Activated CD8-positive, alpha-beta T cell treated with anti-CD3 and anti-CD28 coated beads for 36 hours (primary cell): Measurements from ENCODE around the gene TRAPPC2. TPM values are rescaled to one million over a fixed set of nuclear protein-coding genes. Genes with fewer than 3 reads are reported as not detected.

Source experiments
- ATAC-seq: fragments of 200-7000 bp; cut with Tn5 transposase; one replicate; pipeline ENCODE4 v1.10.0; 2021; ENCODE audit warnings: mild to moderate bottlenecking, moderate library complexity
- CTCF ChIA-PET: fragments of 350-600 bp; sonication (Branson Sonifier 250); formaldehyde crosslinking; loops from one replicate; lab custom pipeline; 2021; ENCODE audit warnings: antibody characterized with exemption; lab: Charles Lee
- POLR2A ChIA-PET: fragments of 350-600 bp; sonication (Branson Sonifier 250); formaldehyde crosslinking; loops from one replicate; lab custom pipeline; 2021; ENCODE audit warnings: antibody characterized with exemption; lab: Charles Lee
- DNase-seq: peaks from one replicate; pipeline ENCODE4 v3.0.0-alpha.2; 2020
- H3K27ac Mint-ChIP-seq: one replicate; pipeline ENCODE4 v1.8.0; 2021; ENCODE audit warnings: mild to moderate bottlenecking, mixed read lengths
- H3K27me3 Mint-ChIP-seq: one replicate; pipeline ENCODE4 v1.8.0; 2021; ENCODE audit warnings: mixed read lengths
- H3K36me3 Mint-ChIP-seq: one replicate; pipeline ENCODE4 v1.8.0; 2021; ENCODE audit warnings: low read depth, mixed read lengths
- H3K4me1 Mint-ChIP-seq: one replicate; pipeline ENCODE4 v1.8.0; 2021; ENCODE audit warnings: low read depth, mixed read lengths
- H3K4me3 Mint-ChIP-seq: one replicate; pipeline ENCODE4 v1.8.0; 2021; ENCODE audit warnings: mild to moderate bottlenecking, moderate library complexity, mixed read lengths
- H3K9me3 Mint-ChIP-seq: one replicate; pipeline ENCODE4 v1.8.0; 2021; ENCODE audit warnings: mixed read lengths
- CTCF ChIP-seq: fragments of 200-600 bp; IDR thresholded peaks from one replicate; pipeline ENCODE4 v1.8.0; 2022; ENCODE audit warnings: antibody characterized with exemption, mild to moderate bottlenecking
- intact Hi-C: fragments of 100-400 bp; cut with micrococcal nuclease; formaldehyde crosslinking; loops from one replicate; pipeline ENCODE4 v1.10.0; 2022
- total RNA-seq, 2 experiments: library from RNA; stranded (reverse); gene quantifications; one replicate each; pipeline ENCODE4 v1.2.3, GENCODE V29; 2021

Gene TRAPPC2
- total RNA-seq, 2 experiments from 2014 or later = 16.0 to 19.2 TPM

GRCh38 chrX:13689741-13690211, 44.6 kb downstream of the TRAPPC2 start:
- ATAC-seq (no peak), DNase-seq (no peak)
- H3K4me3 Mint-ChIP-seq = peak overlapping the region; percentile 84
- intact Hi-C loops = loop anchor here (5.0 to 10.0 kb wide), 2 partner anchors 32 to 45 kb away; partner anchors contain the start of genes OFD1 and TRAPPC2
- peaks cover 24% of the 10 kb centered on the region for H3K36me3 Mint-ChIP-seq
- CTCF ChIA-PET = interaction anchor here (1.3 kb wide), 1 partner anchor 27 kb away, joined by 4 read pairs; no protein-coding TSS in a partner anchor
- H3K4me1 Mint-ChIP-seq = peaks cover 61% of the 10 kb centered on the region
- no peak for TF ChIP-seq CTCF
- POLR2A ChIA-PET = interaction anchor here (1.7 to 2.5 kb wide), 2 partner anchors 33 to 45 kb away, joined by 3 to 12 read pairs; partner anchors contain the start of genes OFD1 and TRAPPC2
- H3K9me3 Mint-ChIP-seq = no peaks in the 10 kb centered on the region
- peak overlapping the region; percentile 97 for H3K27ac Mint-ChIP-seq
- H3K27me3 Mint-ChIP-seq = no peaks in the 10 kb centered on the region

- Mint-ChIP-seq H3K27me3 (no peaks in the 10 kb centered on the region), H3K4me1 (peaks cover 62% of the 10 kb centered on the region)
Observed at GRCh38 chrX:13688958-13689740, 45.3 kb downstream of the TRAPPC2 start, which contains the start of gene RAB9A. Gene RAB9A (plus strand): TSS chrX:13689128. CDS start chrX:13708747, 19,619 bp downstream.

GRCh38 chrX:13688384-13688957, 45.9 kb downstream of the TRAPPC2 start:
- no peak for TF ChIP-seq CTCF
- DNase-seq = peak; percentile 12
- peaks cover 24% of the 10 kb centered on the region for H3K36me3 Mint-ChIP-seq
- peak; percentile 25 for ATAC-seq
- H3K4me1 Mint-ChIP-seq = peaks cover 61% of the 10 kb centered on the region
- no peaks in the 10 kb centered on the region for H3K27me3 Mint-ChIP-seq
- CTCF ChIA-PET = interaction anchor here (0.9 to 1.8 kb wide), 3 partner anchors 9 to 741 kb away, joined by 3 to 7 read pairs (median 3); no protein-coding TSS in a partner anchor
- H3K27ac Mint-ChIP-seq = peak overlapping the region; percentile 97
- POLR2A ChIA-PET = interaction anchor here (0.9 to 3.3 kb wide), 7 partner anchors 11 to 623 kb away, joined by 3 to 19 read pairs (median 3); partner anchors contain the start of genes OFD1 and TRAPPC2
- intact Hi-C loops = loop anchor here (10.0 kb wide), 1 partner anchor 46 kb away; the partner anchor contains the start of genes OFD1 and TRAPPC2
- H3K4me3 Mint-ChIP-seq = peak overlapping the region; percentile 84
- no peaks in the 10 kb centered on the region for H3K9me3 Mint-ChIP-seq

More at GRCh38 chrX:13688958-13689740, 45.3 kb downstream of the TRAPPC2 start, which contains the start of gene RAB9A:
- H3K9me3 Mint-ChIP-seq = no peaks in the 10 kb centered on the region
- ChIA-PET CTCF (interaction anchor here (0.9 to 1.8 kb wide), 3 partner anchors 8 to 742 kb away, joined by 3 to 7 read pairs (median 3); no protein-coding TSS in a partner anchor), POLR2A (interaction anchor here (0.9 to 3.3 kb wide), 7 partner anchors 12 to 624 kb away, joined by 3 to 19 read pairs (median 3); partner anchors contain the start of genes OFD1 and TRAPPC2)
- intact Hi-C loops = loop anchor here (10.0 kb wide), 1 partner anchor 46 kb away; the partner anchor contains the start of genes OFD1 and TRAPPC2
- no peak for TF ChIP-seq CTCF
- ATAC-seq (peak; percentile 87), DNase-seq (peak; percentile 82)
- H3K27ac Mint-ChIP-seq = peak within 1 kb of the TSS; percentile 97
- H3K4me3 Mint-ChIP-seq = peak within 1 kb of the TSS; percentile 84
- H3K36me3 Mint-ChIP-seq = peaks cover 24% of the 10 kb centered on the region

GRCh38 chrX:13687203-13687602, 47.2 kb downstream of the TRAPPC2 start:
- Mint-ChIP-seq H3K36me3 (peaks cover 15% of the 10 kb centered on the region), H3K27ac (peak overlapping the region; percentile 97), H3K27me3 (no peaks in the 10 kb centered on the region), H3K4me3 (no peak overlapping the region), H3K9me3 (no peaks in the 10 kb centered on the region), H3K4me1 (peaks cover 48% of the 10 kb centered on the region)
- ATAC-seq (no peak), DNase-seq (no peak)
- no peak for TF ChIP-seq CTCF
- ChIA-PET POLR2A (interaction anchor here (2.5 to 3.3 kb wide), 2 partner anchors 18 to 48 kb away, joined by 12 to 19 read pairs; partner anchors contain the start of genes OFD1 and TRAPPC2), CTCF (interaction anchor here (1.0 to 1.5 kb wide), 2 partner anchors 25 to 740 kb away, joined by 3 to 4 read pairs; no protein-coding TSS in a partner anchor)
- intact Hi-C loops = loop anchor here (10.0 kb wide), 1 partner anchor 48 kb away; the partner anchor contains the start of genes OFD1 and TRAPPC2
